ENCODE data around the gene RNF217.

The RNF217 gene

DNA sequence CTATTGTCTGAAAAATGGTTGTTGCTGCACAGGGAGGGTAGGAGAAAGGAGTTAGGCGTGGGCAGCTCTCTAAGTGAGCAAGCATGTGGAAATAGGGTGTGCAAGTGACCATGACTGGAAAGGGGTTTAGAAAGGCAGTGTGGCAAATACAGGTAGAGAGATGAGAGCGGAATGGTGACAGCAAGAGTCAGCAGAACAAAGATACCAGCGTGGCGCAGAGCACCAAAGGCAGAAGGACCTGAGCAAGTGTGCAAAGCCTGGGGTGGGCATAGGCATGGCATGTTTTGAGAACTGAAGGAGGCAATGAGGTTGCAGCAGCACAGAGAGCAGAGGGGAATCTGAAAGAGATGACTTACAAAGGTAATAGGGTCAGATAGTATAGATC, 17.0 kb downstream of the RNF217 start:
- no peak overlapping the region for H3K4me3 ChIP-seq (ENCODE audit: low read depth, low read length)
- TF ChIP-seq, protein P1, sequence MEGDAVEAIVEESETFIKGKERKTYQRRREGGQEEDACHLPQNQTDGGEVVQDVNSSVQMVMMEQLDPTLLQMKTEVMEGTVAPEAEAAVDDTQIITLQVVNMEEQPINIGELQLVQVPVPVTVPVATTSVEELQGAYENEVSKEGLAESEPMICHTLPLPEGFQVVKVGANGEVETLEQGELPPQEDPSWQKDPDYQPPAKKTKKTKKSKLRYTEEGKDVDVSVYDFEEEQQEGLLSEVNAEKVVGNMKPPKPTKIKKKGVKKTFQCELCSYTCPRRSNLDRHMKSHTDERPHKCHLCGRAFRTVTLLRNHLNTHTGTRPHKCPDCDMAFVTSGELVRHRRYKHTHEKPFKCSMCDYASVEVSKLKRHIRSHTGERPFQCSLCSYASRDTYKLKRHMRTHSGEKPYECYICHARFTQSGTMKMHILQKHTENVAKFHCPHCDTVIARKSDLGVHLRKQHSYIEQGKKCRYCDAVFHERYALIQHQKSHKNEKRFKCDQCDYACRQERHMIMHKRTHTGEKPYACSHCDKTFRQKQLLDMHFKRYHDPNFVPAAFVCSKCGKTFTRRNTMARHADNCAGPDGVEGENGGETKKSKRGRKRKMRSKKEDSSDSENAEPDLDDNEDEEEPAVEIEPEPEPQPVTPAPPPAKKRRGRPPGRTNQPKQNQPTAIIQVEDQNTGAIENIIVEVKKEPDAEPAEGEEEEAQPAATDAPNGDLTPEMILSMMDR (IDR thresholded peaks at IDR 0.05; ENCODE audit: insufficient read depth, low read depth, low read length, missing control alignments): no peak
- DNase-seq (ENCODE audit: low read depth): no peak

DNA sequence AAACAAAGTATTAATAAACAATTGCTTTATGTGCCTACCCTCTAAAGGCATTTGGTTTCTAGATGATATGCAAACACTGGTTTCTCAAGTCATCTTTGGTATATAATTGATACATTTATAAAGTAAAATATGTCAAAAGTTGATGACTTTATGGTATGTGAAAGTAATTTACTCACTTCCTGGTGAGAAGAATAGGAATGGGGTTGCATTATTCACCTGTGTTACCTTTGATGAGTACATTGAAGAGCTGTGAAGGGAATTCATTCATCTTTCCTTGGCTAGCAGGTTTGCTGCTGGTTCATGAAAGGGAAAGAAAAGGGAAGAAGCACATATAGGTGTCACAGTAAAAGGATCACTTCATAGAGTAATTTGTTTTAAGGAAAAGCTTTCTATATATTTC, 20.4 kb downstream of the RNF217 start:
- H3K4me3 ChIP-seq (ENCODE audit: low read depth, low read length): no peak overlapping the region
- TF ChIP-seq, protein P1 (IDR thresholded peaks at IDR 0.05; ENCODE audit: insufficient read depth, low read depth, low read length, missing control alignments): no peak
- no peak for DNase-seq (ENCODE audit: low read depth)

DNA sequence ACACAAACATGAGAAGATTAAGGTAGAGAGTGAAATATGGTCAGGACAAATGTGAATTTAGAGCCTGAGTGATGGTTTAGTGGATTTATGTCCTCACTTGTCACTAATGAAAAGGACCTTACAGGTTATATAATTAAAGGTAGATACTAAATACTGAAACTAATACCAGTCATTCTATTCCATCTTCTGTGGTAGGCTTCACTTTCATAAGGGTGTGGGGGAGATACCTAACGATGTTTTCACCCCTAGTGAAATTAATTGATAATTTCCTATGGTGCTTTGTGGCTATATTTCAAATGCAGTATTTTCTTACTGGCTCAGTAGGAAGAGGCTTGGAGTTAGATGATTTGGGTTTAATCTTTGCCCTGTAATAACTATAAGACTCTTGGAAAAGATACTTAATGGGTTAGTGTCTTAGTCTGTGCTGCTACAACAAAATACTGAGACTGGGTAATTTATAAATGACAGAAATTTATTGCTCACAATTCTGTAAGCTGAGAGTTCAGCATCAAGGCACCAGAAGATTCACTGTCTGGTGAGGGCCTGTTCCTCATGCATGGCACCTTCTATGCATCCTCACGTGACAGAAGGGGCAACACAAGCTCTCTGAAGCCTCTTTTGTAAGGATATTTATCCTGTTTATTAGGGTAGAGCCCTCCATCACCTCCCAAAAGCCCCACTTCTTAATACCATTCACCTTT, 21.3 kb downstream of the RNF217 start:
- TF ChIP-seq, protein P1 (IDR thresholded peaks at IDR 0.05; ENCODE audit: insufficient read depth, low read depth, low read length, missing control alignments): no peak
- H3K4me3 ChIP-seq (ENCODE audit: low read depth, low read length): no peak overlapping the region
- DNase-seq (ENCODE audit: low read depth): no peak

DNA sequence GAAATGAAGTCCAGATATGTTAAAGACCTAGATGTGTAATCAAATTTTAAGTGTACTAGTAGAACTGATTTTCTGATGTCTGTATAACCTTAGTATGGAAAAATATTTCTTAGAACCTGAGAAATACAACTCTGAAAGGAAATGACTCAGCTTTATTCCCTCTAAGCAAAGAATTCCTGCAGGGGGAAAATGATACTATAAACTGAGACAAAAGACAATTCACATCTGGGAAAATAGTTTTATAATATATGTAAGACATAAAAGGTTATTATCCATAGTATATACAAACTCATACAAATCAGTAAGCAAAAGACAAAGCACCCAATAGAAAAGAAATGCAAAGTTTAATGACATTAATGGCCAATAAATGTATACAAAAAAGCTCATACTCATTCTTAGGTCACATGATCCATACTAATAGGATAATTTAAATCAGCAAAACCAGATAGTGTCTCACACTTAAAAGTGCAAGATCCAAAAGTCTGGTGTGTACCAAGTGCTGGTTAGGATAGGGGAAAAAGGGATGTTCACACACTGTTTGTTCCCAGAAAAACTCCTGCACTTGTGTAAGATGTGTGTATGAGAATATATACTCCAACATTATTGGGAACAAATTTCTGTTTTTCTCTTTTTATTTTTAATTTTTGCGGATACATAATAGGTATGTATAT, 22.6 kb downstream of the RNF217 start:
- TF ChIP-seq, protein P1 (IDR thresholded peaks at IDR 0.05; ENCODE audit: insufficient read depth, low read depth, low read length, missing control alignments): no peak
- no peak for DNase-seq (ENCODE audit: low read depth)
- H3K4me3 ChIP-seq (ENCODE audit: low read depth, low read length): no peak overlapping the region

DNA sequence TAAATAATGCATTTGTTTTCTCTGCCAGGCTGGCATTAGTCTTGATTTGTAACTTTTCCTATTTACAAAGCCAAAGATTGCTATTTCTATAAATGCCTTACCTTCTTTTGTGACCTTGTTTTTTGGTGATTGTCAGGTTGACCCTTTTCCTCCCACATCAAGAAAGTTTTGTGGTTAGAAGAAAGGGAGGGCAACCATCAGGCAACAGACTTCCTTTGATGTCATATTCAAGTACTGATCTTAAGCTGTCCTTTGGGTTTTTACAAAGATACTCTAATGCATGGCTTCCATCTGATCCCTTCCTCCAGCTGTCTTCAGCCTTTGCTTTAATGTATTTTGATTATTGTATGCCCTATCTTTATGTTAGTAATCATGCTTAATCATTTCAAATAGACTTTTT, 23.9 kb downstream of the RNF217 start:
- TF ChIP-seq, protein P1 (IDR thresholded peaks at IDR 0.05; ENCODE audit: insufficient read depth, low read depth, low read length, missing control alignments): no peak
- H3K4me3 ChIP-seq (ENCODE audit: low read depth, low read length): no peak overlapping the region
- no peak for DNase-seq (ENCODE audit: low read depth)

DNA sequence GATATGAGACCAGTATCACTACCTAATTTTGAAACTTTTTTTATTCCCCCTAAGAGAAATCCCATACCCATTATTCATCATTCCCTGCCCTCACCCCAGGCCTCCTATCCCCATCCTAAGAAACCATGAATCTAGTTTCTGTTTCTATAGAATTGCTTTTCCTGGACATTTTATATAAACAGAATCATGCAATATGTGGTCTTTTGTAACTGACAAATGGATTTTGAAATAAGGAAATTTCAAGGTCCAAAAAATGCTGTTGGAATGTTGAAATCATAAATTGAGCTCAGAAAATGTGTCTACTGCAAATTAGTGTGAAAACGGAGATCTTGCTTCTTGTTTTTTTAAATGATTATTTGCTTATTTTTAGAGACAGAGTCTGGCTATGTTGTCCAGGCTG, 25.1 kb downstream of the RNF217 start:
- no peak for DNase-seq (ENCODE audit: low read depth)
- TF ChIP-seq, protein P1 (IDR thresholded peaks at IDR 0.05; ENCODE audit: insufficient read depth, low read depth, low read length, missing control alignments): no peak

More for the DNA sequence above, 25.1 kb downstream of the RNF217 start:
- no peak overlapping the region for H3K4me3 ChIP-seq (ENCODE audit: low read depth, low read length)
